HG02852 (cell line): ENCODE measurements around the gene SDCBP2.

ENCODE experiments used
- ATAC-seq: cut with Tn5 transposase; IDR thresholded peaks from one replicate; pipeline ENCODE4 v1.9.1; 2021; ENCODE audit warnings: mild to moderate bottlenecking, moderate library complexity; ENCODE audit not compliant: unreplicated experiment

Gene SDCBP2

DNA sequence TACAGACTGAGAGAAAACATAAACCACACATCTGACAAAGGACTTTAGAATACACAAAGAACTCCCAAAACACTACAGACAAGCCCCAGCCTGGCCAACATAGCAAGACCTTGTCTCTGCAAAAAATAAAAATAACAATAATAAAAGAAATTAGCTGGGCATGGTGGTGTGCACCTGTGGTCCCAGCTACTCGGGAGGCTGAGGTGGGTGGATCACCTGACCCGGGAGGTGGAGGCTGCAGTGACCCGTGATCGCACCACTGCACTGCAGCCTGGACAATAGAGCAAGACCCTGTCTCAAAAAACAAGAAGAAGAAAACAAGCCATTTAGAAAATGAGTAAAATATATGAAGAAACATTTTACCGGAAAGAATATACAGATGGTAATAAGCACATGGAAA lies 13.1 kb downstream of the SDCBP2 start:
- ATAC-seq: no peak

GRCh38 chr20:1313236-1313964 lies 15.5 kb downstream of the SDCBP2 start:
- ATAC-seq: no peak

DNA sequence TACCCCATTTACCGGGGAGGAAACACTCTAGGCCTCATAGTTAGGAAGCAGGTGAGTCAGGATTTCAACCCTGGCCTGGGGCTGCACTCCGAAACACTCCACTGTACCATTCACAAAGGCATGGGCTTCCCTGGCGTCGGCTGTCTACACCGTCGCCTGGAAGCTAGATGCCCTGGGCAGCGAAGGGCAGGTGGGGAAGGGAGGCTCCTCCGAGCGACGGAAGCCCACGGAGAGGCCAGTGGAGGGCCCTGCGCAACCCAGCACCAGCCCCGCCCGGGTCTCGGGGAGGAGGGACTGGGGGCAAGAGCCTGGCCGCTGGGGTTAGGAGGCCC lies 16.1 kb downstream of the SDCBP2 start:
- ATAC-seq: no peak

GRCh38 chr20:1312308-1312707 lies 16.6 kb downstream of the SDCBP2 start:
- no peak for ATAC-seq

DNA sequence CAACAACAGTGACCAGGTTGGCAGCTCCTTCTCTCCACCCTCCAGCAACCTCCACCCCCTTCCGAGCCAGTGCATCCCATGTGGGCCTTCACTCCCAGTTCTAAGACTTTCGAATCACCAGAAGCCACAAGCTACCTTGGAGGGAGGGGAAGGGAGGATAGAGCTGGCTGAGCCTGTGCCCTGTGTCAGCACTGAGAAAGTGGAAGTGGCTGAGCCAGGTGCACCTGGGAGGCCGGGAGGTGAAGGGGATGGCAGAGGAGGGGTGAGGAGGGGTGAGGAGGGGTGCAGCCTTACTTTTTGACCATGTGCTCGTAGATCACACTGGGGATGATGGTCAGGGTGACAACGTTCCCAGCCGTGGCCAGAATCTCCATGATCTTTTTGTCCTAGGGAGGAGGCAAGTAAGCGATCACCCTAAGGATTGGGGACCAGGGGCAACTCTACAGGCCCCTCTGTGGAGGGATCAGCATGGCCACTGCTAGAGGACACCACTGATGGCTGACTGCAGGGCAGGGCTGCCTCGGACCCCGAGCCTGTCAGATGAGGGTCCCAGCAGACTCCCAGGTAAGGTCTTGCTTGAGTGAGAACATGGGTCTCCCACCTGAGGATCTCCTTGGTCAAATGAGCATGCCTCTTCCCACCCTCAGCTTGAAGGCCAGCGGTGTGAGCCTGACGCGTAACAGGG lies 18.3 kb downstream of the SDCBP2 start:
- ATAC-seq: no peak

GRCh38 chr20:1310071-1310470 lies 18.9 kb downstream of the SDCBP2 start:
- no peak for ATAC-seq

DNA sequence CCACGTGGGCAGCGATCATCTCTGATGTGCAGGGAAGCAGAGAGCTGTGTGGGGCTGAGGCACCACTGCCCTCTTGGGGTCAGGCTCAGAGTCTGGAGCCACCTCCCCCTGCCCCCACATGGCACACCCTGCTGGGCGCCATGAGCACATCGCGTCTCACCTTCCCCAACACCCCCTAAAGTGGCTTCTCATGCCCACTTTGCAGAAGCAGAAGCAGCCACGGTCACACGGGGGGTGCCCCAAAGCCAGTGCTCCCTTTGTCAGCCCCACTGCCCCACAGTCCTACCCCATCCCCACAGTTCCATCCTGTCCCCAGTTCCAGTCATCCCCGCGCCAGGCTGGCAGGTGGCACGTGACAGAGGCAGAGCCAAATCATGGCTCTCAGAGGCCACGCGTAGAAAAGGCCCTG lies 19.5 kb downstream of the SDCBP2 start:
- no peak for ATAC-seq

GRCh38 chr20:1308702-1309095 lies 20.2 kb downstream of the SDCBP2 start:
- ATAC-seq: no peak

GRCh38 chr20:1308067-1308701 lies 20.8 kb downstream of the SDCBP2 start:
- ATAC-seq: no peak

DNA sequence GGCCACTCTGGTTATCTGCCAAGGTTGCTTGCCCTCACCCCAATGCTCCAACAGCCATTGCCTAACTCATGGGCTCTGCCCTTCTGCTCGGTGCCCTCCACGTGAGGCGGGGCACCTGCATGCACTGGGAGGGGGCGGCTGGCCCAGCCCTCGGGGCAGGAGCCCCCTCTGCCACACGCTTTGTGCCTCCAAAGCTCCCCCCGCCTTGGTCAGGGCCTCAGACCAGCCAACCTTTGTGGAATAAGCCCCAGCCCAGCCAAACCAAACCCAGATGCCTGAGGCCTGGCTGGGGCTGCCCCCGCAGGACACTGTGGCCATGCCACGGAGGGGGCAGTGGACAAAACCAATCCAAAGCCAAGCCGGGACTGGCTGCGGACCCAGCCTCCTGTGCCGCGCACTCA lies 21.4 kb downstream of the SDCBP2 start:
- no peak for ATAC-seq

DNA sequence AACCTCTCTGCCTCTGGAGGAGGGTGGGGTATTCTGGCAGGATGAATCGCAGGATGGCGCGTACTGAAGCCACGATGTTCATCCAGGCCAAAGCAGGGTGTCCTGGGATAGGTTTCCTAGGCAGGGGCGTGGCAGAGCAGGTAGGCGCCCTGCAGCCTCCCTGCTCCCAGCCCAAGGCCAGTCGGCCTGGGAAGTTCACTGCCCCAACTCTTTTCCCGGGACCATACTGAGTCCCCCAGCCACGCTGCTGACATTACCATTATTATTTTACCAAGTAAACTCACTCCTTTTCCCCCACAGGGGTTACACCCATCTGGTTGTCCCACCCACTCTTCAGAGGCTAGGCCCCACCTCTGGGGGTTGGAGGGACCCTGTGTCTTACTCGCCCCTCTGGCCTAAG lies 21.8 kb downstream of the SDCBP2 start:
- no peak for ATAC-seq

- no peak for ATAC-seq
Measured at GRCh38 chr20:1306316-1307135, 22.4 kb downstream of the SDCBP2 start.

DNA sequence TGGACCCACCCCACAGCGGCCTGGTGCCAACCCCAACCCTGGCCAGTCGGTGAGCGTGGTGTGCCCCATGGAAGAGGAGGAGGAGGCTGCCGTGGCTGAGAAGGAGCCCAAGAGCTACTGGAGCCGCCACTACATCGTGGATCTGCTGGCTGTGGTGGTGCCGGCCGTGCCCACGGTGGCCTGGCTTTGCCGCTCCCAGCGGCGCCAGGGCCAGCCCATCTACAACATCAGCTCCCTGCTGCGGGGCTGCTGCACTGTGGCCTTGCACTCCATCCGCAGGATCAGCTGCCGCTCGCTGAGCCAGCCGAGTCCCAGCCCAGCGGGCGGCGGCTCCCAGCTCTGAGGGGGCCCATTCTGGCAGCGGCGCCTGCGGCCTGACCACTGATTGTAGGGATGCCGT lies 23.2 kb downstream of the SDCBP2 start:
- ATAC-seq: no peak

DNA sequence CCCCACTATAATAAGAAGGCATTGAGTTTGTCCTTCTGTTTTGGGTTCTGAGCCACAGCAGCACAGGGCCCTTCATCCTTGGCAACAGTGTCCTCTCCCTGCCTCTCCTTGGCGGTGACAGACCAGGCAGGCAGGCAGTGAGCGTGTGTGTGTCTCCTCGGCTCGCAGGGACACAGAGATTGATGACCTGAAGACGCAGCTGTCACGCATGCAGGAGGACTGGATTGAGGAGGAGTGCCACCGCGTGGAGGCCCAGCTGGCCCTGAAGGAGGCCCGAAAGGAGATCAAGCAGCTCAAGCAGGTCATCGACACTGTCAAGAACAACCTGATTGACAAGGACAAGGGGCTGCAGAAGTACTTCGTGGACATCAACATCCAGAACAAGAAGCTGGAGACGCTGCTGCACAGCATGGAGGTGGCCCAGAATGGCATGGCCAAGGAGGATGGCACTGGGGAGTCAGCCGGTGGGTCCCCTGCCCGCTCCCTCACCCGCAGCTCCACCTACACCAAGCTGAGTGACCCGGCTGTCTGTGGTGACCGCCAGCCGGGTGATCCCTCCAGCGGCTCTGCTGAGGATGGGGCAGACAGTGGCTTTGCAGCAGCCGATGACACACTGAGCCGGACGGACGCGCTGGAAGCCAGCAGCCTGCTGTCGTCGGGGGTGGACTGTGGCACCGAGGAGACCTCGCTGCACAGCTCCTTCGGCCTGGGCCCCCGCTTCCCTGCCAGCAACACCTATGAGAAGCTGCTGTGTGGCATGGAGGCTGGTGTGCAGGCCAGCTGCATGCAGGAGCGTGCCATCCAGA lies 24.0 kb downstream of the SDCBP2 start:
- no peak for ATAC-seq

DNA sequence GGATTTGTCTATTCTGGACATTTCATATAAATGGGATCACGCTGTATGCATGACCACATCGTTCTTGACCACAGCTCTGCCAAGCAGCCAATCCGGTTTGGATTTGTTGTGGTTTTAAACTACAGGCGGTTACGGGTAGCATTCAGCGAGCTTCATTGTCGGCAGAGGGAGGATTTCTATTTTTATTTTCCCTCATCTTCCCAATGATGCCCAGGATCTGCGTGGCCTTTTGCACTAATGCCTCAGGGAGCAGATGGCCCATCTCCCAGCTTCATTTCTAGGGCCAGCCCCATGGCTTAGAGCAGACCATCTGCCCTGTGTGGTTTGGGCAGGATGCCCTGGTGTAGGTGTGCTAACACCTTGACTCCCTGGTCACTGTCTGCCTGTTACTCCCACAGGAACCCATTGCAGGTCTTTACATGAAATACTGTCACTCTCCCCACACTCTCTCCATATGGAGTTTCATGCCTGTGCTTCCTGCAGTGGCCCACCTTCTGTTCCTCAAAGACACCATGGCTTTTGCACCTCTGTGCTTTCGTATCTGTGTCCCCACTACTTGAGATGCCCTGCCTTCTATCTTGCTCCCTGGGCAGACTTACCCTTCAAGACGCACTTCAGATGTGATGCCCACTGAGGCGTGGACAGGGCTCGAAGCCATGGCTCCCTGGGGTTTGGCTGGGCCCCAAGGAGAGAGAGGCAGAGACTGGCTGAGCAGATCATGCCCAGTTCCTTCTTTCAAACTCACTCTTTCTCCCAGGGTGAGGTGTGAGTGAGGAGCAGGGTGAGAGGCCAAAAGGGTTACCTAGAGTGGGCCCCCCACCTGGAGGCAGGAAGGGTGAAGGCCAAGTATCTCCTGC lies 26.0 kb downstream of the SDCBP2 start:
- ATAC-seq: no peak

GRCh38 chr20:1301031-1301529 lies 27.9 kb downstream of the SDCBP2 start:
- no peak for ATAC-seq

DNA sequence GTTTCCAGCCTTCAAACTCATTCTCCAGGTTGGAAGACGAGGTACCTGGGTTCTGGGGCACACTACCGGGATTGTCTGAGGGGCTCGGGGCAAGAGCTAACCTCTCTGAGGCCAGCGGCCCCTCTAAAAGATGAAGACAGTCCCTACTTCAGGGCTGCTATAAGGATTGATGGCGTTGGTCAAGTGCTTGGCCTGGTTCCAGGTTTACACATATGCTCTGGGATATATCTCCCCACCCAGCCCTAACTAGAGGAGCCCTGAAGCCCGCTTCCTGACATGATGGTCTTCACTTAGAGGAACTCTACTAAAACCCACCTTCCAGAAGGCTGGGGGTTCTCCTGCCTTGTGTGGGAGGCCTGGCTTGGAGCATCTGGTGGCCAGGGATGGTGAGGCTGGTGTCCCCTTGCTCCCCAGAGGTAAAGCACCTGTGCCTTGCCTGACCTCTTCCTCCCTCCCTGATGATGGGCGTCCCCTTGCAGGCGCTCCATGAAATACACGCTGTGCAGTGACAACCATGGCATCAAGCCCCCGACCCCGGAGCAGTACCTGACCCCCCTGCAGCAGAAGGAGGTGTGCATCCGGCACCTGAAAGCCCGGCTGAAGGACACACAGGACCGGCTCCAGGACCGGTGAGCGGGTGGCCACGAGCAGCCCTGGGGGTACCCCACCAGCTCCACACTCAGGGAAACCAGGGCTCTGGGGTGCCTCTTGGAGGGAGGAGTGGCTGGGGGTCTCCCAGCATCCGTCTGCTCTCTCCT lies 28.7 kb downstream of the SDCBP2 start:
- ATAC-seq: no peak

DNA sequence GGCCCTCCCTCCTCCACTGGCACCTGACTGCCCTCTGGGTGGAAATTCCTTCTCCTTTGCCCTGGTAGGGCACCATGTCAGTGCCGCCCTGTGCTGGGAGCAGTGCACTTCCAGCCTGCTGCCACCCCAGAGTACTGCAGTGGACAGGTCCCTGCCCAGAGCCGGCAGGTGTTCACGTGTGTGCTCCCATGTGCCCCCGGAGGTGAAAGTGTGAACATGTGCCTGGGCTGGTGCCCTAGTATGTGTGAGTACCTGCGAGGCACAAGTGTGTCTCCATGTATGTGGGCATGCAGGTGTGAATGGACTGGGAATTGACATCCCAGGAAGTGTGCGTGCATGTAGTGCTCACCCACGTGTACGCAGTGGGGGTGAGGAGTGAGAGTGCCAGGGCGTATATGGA lies 29.4 kb downstream of the SDCBP2 start:
- no peak for ATAC-seq
